ENCODE data around the gene MFSD8.
"Not testable (repeated sequence)": the region's sequence is repeated elsewhere in the genome, so short reads cannot be mapped to it uniquely, and the experiment has no call there.

MFSD8 gene, protein sequence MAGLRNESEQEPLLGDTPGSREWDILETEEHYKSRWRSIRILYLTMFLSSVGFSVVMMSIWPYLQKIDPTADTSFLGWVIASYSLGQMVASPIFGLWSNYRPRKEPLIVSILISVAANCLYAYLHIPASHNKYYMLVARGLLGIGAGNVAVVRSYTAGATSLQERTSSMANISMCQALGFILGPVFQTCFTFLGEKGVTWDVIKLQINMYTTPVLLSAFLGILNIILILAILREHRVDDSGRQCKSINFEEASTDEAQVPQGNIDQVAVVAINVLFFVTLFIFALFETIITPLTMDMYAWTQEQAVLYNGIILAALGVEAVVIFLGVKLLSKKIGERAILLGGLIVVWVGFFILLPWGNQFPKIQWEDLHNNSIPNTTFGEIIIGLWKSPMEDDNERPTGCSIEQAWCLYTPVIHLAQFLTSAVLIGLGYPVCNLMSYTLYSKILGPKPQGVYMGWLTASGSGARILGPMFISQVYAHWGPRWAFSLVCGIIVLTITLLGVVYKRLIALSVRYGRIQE

DNA sequence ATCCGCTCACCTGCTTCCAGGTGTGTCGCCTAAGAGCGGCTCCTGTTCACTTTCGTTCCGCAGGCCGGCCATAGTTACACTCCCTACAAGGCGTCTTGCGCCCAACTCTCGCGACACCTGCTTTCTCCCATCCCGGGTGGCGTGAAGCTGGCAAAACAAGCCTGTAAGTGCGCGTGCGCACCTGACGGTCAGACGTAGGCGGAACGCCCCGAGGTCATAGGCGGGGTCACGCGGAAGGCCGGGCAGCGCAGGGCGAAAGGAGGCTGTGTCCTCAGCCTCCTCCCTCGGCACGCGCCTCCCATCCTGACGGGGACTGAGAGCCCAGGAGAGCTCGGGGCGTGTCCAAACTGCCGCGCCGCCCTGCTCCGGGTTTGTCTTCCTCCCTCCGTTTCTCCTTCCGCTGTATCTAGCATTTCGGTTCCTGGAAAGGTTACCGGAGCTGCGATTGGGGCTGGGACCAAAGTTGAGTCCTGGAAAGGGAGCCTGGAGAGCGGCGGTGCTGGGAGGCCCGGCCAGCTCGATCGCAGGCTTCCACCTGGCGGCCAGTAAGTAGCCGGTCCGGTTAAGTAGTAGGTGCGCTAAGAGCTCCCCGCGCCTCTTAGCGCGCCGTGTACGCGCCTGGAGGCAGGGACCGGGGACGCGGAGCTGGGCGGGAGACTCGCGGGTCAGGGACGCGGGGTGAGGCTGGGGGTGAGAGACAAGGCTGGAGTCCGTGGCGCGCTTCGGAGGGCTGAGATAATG lies at the start of gene MFSD8, which contains the start of gene ABHD18:
Gene MFSD8, minus strand, starts transcription at position 112 of the 741 bp plus-strand sequence. Its CDS starts 40 bp downstream, at position 72.
Gene ABHD18, plus strand, starts transcription at position 345 of the 741 bp plus-strand sequence. CDS start 17,550 bp downstream, outside the sequence.
- peak; percentile 94 for DNase-seq (ENCODE audit: low spot score)

DNA sequence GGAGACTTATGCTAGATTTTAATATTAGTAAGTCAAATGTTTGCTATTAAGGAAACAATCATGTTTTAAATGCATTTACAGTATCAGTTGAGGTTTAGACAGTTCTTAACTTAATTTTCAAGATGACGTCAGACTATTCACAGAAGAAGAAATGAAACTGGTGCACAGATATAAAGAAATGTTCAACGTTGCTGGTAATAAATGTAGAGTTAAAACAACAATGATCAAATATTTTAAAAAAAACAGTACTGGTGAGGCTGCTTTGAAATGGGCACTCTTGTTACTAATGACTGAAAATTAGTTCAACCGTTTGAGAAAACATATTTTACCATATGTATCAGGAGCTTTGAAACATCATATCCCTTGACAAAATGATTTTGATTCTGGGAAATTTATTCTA lies 44.5 kb upstream of the MFSD8 start:
- DNase-seq (ENCODE audit: low spot score) = no peak

DNA sequence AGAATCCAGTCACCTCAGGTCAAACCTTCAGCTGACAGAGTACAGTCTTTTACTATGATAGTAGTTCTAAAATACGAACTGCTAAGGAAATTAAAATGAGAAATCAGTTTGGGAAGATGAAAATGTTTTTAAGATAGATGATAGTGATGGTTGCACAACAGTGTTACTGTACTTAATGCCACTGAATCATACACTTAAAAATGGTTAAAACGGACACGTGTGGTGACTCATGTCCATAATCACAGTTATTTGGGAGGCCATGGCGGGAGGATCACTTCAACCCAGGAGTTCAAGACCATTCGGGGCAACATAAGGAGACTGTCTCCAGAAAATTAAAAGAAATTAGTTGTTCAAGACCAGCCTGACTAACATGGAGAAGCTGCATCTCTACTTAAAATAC lies 41.6 kb upstream of the MFSD8 start:
- no peak for DNase-seq (ENCODE audit: low spot score)

DNA sequence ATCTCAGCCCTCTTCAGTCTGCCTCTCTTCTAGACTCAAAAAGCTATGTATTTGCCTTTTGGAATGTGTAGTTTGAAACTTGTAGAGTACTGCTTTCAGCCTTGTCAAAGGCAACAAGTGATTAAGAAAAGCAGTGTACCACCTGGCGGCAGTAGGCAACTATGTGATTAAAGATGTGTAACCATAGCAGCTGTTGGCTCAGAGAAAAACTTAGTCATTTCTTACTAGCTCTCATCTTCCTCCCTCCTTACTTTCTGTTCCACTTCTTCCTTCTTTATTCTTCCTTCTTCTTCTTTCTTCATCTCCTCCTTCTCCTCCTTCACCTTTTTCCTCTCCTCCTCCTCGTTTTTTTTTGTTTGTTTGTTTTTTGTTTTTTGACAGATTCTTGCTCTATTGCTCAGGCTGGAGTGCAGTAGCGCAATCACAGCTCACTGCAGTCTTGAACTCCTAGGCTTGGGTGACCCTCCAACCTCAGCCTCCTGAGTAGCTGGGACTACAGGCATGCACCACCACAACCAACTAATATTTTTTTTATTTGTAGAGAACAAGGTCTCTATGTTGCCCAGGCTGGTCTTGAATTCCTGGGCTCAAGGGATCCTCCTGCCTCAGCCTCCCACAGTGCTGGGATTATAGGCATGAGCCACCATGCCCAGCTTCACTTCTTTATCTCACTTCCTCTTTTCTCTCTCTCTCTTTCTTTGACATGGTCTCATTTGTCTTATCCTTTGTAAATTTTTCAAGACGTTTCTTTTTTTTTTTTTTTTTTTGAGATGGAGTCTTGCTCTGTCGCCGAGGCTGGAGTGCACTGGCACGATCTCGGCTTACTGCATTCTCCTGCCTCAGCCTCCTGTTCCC lies 32.8 kb upstream of the MFSD8 start:
- DNase-seq (ENCODE audit: low spot score) = peak; percentile 7

DNA sequence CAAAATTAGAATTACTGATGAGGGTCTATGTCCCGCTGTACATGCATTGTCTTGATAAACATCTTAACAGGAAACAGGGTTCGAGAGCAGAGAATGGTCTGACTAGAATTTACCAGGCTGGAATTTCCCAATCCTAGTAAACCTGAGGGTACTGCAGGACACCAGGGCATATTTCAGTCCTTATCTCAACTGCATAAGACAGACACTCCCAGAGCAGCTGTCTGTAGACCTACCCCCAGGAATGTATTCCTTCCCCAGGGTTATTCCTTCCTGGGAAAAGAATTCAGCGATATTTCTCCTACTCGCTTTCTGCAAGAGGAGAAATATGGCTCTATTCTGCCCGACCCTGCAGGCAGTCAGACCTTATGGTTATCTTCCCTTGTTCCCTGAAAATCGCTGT lies 31.5 kb upstream of the MFSD8 start:
- DNase-seq (ENCODE audit: low spot score) = not testable (repeated sequence)

DNA sequence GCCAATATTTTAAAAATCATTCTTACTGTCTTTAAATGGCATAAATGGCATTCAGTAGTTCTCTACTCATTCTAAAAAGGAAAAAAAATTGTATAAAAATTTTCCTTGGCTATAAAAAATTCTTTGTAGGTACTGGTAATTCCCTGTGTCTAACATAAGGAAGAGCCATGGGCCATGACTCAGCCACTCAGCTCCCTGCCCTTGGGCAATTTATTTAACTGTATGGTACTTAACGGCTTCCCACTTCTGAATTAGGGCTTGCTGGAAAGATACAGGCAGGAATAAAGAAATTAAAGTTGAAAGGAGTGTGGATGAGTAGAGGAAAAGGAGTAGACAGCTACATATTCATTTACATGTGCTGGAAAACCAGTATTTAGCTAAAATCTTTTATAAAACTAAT lies 30.8 kb upstream of the MFSD8 start:
- DNase-seq (ENCODE audit: low spot score) = no peak

- DNase-seq (ENCODE audit: low spot score) = no peak
Measured at GRCh38 chr4:127993151-127993550, 28.2 kb upstream of the MFSD8 start.

DNA sequence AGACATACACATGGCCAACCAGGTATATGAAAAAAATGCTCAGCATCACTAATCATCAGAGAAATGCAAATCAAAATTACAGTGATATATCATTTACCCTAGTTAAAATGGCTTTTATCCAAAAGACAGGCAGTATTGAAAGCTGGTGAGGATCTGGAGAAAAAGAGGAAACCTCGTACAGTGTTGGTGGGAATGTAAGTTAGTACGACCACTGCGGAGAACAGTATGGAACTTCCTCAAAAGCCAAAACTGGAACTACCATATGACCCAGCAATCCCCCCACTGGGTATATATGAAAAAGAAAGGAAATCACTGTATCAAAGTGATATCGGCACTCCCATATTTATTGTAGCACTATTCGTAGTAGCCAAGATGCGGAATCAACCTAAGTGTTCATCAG lies 23.7 kb upstream of the MFSD8 start:
- no peak for DNase-seq (ENCODE audit: low spot score)

DNA sequence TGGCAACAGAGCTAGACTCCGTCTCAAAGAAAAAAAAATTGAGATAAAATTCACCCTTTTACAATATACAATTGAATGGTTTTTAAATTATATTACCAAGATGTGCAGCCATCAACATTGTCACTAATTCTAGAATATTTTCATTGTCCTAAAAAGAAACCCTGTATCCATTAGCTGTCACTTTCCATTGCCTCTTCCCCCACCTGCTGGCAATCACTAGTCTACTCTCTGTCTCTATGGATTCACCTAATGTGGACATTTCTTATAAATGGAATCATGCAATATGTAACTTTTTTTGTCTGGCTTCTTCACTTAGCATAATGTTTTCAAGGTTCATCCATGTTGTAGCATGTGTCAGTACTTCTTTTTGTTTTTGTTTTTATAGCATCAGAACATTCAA lies 21.0 kb upstream of the MFSD8 start:
- DNase-seq (ENCODE audit: low spot score) = no peak

GRCh38 chr4:127982445-127982844 lies 17.5 kb upstream of the MFSD8 start:
- no peak for DNase-seq (ENCODE audit: low spot score)

DNA sequence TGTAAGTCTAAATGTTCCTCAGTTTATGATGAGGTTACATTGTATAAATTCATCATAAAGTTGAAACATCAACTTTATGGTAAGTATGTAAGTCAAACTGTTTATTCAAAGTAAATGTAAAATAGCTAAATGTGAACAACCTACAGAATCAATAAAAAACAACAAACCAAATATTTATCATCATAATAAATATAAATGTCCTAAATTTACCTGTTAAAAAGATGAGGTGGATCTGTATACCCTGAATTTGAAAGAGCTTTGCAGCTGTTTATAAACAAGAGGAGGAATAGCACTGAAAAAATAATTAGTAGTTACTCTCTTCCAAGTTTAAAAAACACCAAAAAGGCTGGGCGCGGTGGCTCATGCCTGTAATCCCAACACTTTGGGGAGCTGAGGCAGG lies 14.0 kb upstream of the MFSD8 start:
- no peak for DNase-seq (ENCODE audit: low spot score)

DNA sequence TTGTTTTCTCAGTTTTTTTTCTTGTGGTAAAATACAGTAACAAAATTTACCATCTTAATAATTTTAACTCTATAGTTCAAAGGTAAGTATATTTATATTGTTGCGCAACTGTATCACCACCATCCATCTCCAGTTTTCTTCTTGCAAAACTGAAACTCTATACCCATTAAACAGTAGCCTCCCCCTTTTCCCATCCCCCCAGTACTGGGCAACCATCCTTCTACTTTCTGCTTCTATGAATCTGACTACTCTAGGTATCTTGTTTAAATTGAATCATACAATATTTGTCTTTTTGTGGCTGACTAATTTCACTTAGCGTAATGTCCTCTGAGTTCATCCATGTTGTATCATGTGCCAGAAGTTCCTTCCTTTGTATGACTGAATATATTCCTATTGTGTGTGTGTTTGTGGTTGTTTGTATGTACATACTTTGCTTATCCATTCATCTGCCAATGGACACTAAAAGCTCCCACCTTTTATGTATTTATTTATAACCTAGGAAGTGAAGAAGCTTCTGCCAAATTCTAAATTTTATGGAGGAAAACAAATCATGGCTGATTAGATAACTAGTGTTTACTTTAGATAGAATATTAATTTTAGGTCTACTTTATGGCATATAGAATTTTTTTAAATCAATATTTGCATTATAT lies 10.3 kb upstream of the MFSD8 start:
- DNase-seq (ENCODE audit: low spot score) = no peak

DNA sequence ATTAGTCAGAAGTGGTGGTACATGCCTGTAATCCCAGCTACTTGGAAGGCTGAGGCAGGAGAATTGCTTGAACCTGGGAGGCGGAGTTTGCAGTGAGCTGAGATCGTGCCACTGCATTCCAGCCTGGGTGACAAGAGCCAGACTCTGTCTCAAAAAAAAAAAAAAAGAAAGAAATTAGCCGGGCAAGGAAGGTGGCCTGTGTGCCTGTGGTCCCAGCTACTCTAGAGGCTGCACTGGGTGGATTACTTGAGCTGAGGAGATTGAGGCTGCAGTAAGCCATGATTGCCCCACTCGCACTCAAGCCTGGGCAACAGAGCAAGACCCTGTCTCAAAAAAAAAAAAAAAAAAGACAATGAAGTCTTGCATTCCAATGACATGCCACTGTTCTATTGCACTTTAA lies 6.0 kb upstream of the MFSD8 start:
- not testable (repeated sequence) for DNase-seq (ENCODE audit: low spot score)

- no peak for DNase-seq (ENCODE audit: low spot score)
Measured at GRCh38 chr4:127968586-127968985, 3.6 kb upstream of the MFSD8 start.

GRCh38 chr4:127967141-127967775 lies 2.3 kb upstream of the MFSD8 start:
- DNase-seq (ENCODE audit: low spot score) = no peak

DNA sequence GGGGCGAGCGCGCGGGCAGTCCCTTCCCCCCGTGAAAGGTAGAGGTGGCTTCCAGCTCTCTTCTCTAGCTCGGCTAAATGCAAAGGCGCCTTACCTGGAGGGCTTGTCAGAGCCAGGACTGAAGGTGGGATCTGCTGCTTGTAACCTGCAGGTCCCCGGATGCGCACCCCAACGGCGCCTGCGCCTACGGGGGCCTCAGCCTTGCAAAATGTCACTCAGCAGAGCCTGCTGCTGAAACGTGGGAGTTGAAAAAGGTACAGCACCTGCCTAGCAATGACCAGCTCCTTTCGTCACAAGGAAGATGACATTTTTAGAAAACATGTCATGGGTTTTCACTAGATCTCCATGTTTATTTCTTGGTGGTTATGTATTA lies 816 bp upstream of the MFSD8 start:
- peak; percentile 65 for DNase-seq (ENCODE audit: low spot score)

DNA sequence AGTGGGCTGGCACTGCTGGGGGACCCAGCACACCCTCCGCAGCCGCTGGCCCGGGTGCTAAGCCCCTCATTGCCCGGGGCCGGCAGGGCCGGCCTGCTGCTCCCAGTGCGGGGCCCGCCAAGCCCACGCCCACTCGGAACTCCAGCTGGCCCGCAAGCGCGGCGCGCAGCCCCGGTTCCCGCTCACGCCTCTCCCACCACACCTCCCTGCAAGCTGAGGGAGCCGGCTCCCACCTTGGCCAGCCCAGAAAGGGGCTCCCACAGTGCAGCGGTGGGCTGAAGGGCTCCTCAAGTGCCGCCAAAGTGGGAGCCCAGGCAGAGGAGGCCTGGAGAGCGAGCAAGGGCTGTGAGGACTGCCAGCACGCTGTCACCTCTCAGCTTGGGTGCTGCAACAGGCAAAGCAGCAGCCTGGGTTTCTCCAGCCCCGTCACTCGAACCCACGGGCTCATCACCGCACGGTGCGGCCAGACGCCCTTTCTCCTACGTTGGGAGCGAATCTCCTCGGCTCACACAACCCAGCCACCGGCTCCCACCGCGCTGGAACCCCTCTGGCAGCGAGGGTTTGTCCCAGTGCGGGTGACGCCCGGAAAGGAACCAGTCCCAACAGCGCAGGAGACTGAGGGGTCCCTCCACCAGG lies 429 bp downstream of the MFSD8 start:
- not testable (repeated sequence) for DNase-seq (ENCODE audit: low spot score)

DNA sequence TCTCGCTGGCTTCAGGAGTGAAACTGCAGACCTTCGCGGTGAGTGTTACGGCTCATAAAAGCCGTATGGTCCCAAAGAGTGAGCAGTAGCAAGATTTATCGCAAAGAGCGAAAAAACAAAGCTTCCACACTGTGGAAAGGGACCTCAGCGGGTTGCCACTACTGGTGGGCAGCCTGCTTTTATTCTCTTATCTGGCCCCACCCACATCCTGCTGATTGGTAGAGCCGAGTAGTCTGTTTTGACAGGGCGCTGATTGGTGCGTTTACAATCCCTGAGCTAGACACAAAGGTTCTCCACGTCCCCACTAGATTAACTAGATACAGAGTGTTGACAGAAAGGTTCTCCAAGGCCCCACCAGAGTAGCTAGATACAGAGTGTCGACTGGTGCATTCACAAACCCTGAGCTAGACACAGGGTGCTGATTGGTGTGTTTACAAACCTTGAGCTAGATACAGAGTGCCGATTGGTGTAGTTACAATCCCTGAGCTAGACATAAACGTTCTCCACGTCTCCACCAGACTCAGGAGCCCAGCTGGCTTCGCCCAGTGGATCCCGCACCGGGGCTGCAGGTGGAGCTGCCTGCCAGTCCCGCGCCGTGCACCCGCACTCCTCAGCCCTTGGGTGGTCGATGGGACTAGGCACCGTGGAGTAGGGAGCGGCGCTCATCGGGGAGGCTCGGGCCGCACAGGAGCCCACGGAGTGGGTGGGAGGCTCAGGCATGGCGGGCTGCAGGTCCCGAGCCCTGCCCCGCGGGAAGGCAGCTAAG lies 1.2 kb downstream of the MFSD8 start:
- not testable (repeated sequence) for DNase-seq (ENCODE audit: low spot score)

- DNase-seq (ENCODE audit: low spot score) = no peak
Measured at GRCh38 chr4:127959794-127960193, 5.2 kb downstream of the MFSD8 start.

DNA sequence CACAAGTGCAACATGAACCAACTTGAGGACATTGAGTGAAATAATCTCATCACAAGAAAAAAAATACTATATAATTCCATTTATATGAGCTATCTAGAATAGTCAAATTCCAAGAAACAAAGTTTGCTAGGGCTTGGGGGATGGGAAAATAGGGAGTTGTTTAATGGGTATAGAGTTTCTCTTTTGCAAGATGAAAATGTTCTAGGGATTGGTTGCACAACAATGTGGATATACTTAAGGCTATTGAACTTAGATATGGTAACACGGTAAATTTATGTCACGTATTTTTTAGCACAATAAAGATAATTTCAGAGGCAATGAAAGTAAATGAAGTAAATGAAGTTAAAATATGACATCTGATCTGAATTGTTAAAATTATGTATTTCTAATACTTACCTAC lies 7.9 kb downstream of the MFSD8 start:
- no peak for DNase-seq (ENCODE audit: low spot score)
